AG09319 (cell line): Measurements from ENCODE around the gene ACVRL1.
A peak's percentile ranks its signal among the peaks of the same experiment; 100 is the strongest.

Experiments
- DNase-seq: peaks from one replicate; pipeline ENCODE4 v3.0.0-alpha.2; 2010; ENCODE audit warnings: low read depth; ENCODE audit errors: extremely low read depth
- CTCF ChIP-seq: IDR thresholded peaks from 2 replicates; pipeline ENCODE4 v1.5.1; 2011; ENCODE audit warnings: low read depth, mild to moderate bottlenecking, inconsistent platforms, low read length, moderate library complexity

Gene ACVRL1

GRCh38 chr12:51926064-51926632 lies 18.8 kb downstream of the ACVRL1 start:
- no peak for DNase-seq
- no peak for TF ChIP-seq CTCF

GRCh38 chr12:51926718-51927117 lies 19.4 kb downstream of the ACVRL1 start:
- no peak for DNase-seq
- TF ChIP-seq CTCF, result peak; percentile 40

GRCh38 chr12:51932218-51933076 lies 25.1 kb downstream of the ACVRL1 start:
- no peak for DNase-seq
- no peak for TF ChIP-seq CTCF

GRCh38 chr12:51934080-51934479 lies 26.8 kb downstream of the ACVRL1 start:
- no peak for TF ChIP-seq CTCF
- no peak for DNase-seq

- DNase-seq, result no peak
- TF ChIP-seq CTCF, result no peak
Observed at GRCh38 chr12:51937926-51938325, 30.6 kb downstream of the ACVRL1 start.

- no peak for TF ChIP-seq CTCF
- no peak for DNase-seq
Observed at GRCh38 chr12:51938726-51939125, 31.4 kb downstream of the ACVRL1 start.

- TF ChIP-seq CTCF, result no peak
- no peak for DNase-seq
Observed at GRCh38 chr12:51941011-51941581, 33.8 kb downstream of the ACVRL1 start.
